Caco-2 (cell line): Measurements from ENCODE around the gene HEATR3. TPM values are rescaled to one million over a fixed set of nuclear protein-coding genes. Genes with fewer than 3 reads are reported as not detected.
A peak's percentile ranks its signal among the peaks of the same experiment; 100 is the strongest.

Experiments
- BruUV-seq: library from RNA; stranded (reverse); fragments of 400-500 nt; replicated peaks from 2 replicates; lab custom pipeline; 2021; lab: Mats Ljungman, UMichigan
- CTCF ChIA-PET: fragments of 300-600 bp; sonication (Branson Sonifier 250); formaldehyde crosslinking; loops from one replicate; lab custom pipeline; 2022; ENCODE audit warnings: antibody characterized with exemption; lab: Charles Lee
- POLR2A ChIA-PET: fragments of 300-600 bp; sonication (Branson Sonifier 250); formaldehyde crosslinking; loops from one replicate; lab custom pipeline; 2022; ENCODE audit warnings: antibody characterized with exemption; lab: Charles Lee
- DNase-seq, 2 experiments: peaks; one replicate each; pipeline versions ENCODE4 v3.0.0 to v3.0.0-alpha.2; 2020 to 2022
- H3K27me3 ChIP-seq: replicated peaks from 2 replicates; pipeline ENCODE4 v1.6.0; 2011; ENCODE audit warnings: low read length; ENCODE audit not compliant: control insufficient read depth, insufficient read depth
- H3K36me3 ChIP-seq: 2 replicates; pipeline ENCODE4 v1.5.1; 2011; ENCODE audit warnings: low read length; ENCODE audit not compliant: control insufficient read depth, insufficient read depth
- H3K4me1 ChIP-seq: fragments of 250-450 bp; sonication (Bioruptor Pico); 2 replicates; pipeline ENCODE4 v1.5.1; 2020; ENCODE audit warnings: mild to moderate bottlenecking
- H3K4me3 ChIP-seq: 2 replicates; pipeline ENCODE4 v1.5.1; 2011; ENCODE audit warnings: low read depth, mild to moderate bottlenecking, control low read depth, low read length
- H3K9me3 ChIP-seq: fragments of 250-450 bp; sonication (Bioruptor Pico); 2 replicates; pipeline ENCODE4 v1.5.1; 2020; ENCODE audit warnings: mild to moderate bottlenecking, moderate library complexity
- H3K27ac Mint-ChIP-seq: one replicate; pipeline ENCODE4 v1.8.0; 2022; ENCODE audit warnings: mixed read lengths; ENCODE audit not compliant: unreplicated experiment
- H3K27me3 Mint-ChIP-seq: one replicate; pipeline ENCODE4 v1.8.0; 2022; ENCODE audit warnings: mixed read lengths; ENCODE audit not compliant: insufficient read depth, unreplicated experiment
- H3K36me3 Mint-ChIP-seq: one replicate; pipeline ENCODE4 v1.8.0; 2022; ENCODE audit warnings: mild to moderate bottlenecking, mixed read lengths; ENCODE audit not compliant: insufficient read depth, unreplicated experiment
- H3K4me1 Mint-ChIP-seq: one replicate; pipeline ENCODE4 v1.8.0; 2022; ENCODE audit warnings: low read depth, mixed read lengths; ENCODE audit not compliant: unreplicated experiment
- H3K4me3 Mint-ChIP-seq: one replicate; pipeline ENCODE4 v1.8.0; 2022; ENCODE audit warnings: mild to moderate bottlenecking, moderate library complexity, mixed read lengths; ENCODE audit not compliant: unreplicated experiment
- H3K9me3 Mint-ChIP-seq: one replicate; pipeline ENCODE4 v1.8.0; 2022; ENCODE audit warnings: mixed read lengths; ENCODE audit not compliant: unreplicated experiment
- intact Hi-C: fragments of 100-400 bp; cut with micrococcal nuclease; formaldehyde crosslinking; loops from one replicate; pipeline ENCODE4 v1.10.0; 2022; ENCODE audit not compliant: unreplicated experiment
- total RNA-seq: library from RNA; stranded (reverse); gene quantifications from 2 replicates; pipeline ENCODE4 v1.2.3, GENCODE V29; 2022
- TF ChIP-seq, protein P1 (sequence below), 2 experiments: fragments of 200-600 bp in 1 of 2; IDR thresholded peaks; 1 replicate in 1 of 2; 2 replicates in 1 of 2; pipeline versions ENCODE4 v1.5.1 to v1.8.0; 2011 to 2022; ENCODE audit warnings: antibody characterized with exemption in 1 of 2, control low read depth in 1 of 2, inconsistent platforms in 1 of 2, low read depth in 1 of 2, low read length in 1 of 2, mild to moderate bottlenecking in 1 of 2, moderate library complexity in 1 of 2; ENCODE audit not compliant: insufficient read depth in 1 of 2, severe bottlenecking in 1 of 2, unreplicated experiment in 1 of 2

The HEATR3 gene
- total RNA-seq, 1 experiment from 2014 or later = 41.6 TPM

GRCh38 chr16:50023641-50024040 is 42.1 kb upstream of the HEATR3 start:
- TF ChIP-seq, protein P1, sequence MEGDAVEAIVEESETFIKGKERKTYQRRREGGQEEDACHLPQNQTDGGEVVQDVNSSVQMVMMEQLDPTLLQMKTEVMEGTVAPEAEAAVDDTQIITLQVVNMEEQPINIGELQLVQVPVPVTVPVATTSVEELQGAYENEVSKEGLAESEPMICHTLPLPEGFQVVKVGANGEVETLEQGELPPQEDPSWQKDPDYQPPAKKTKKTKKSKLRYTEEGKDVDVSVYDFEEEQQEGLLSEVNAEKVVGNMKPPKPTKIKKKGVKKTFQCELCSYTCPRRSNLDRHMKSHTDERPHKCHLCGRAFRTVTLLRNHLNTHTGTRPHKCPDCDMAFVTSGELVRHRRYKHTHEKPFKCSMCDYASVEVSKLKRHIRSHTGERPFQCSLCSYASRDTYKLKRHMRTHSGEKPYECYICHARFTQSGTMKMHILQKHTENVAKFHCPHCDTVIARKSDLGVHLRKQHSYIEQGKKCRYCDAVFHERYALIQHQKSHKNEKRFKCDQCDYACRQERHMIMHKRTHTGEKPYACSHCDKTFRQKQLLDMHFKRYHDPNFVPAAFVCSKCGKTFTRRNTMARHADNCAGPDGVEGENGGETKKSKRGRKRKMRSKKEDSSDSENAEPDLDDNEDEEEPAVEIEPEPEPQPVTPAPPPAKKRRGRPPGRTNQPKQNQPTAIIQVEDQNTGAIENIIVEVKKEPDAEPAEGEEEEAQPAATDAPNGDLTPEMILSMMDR (IDR thresholded peaks at IDR 0.05; ENCODE audit: insufficient read depth in 1 of 2, low read depth in 1 of 2, low read length in 1 of 2, severe bottlenecking in 1 of 2, unreplicated experiment in 1 of 2) = no peak
- no peak for DNase-seq
- Mint-ChIP-seq H3K27me3 (peaks cover 2% of the 10 kb centered on the region), H3K36me3 (peaks cover 12% of the 10 kb centered on the region), H3K4me3 (no peak overlapping the region), H3K9me3 (no peaks in the 10 kb centered on the region), H3K27ac (no peak overlapping the region), H3K4me1 (peaks cover 12% of the 10 kb centered on the region)
- Histone ChIP-seq H3K27me3 (no peaks in the 10 kb centered on the region), H3K9me3 (no peaks in the 10 kb centered on the region), H3K4me1 (peaks cover 12% of the 10 kb centered on the region), H3K4me3 (no peak overlapping the region), H3K36me3 (no peaks in the 10 kb centered on the region)
- BruUV-seq = no TSS peak
- ChIA-PET CTCF (interaction anchor here (2.6 kb wide), 1 partner anchor 187 kb away, joined by 125 read pairs; no protein-coding TSS in a partner anchor), POLR2A (no interaction called here)
- intact Hi-C loops = loop anchor here (5.0 to 10.0 kb wide), 2 partner anchors 66 to 301 kb away; no protein-coding TSS in a partner anchor

GRCh38 chr16:50024207-50024606 is 41.6 kb upstream of the HEATR3 start:
- TF ChIP-seq, protein P1 (IDR thresholded peaks at IDR 0.05; ENCODE audit: insufficient read depth in 1 of 2, low read depth in 1 of 2, low read length in 1 of 2, severe bottlenecking in 1 of 2, unreplicated experiment in 1 of 2) = no peak
- H3K4me3 ChIP-seq = no peak overlapping the region; the same call in 1 of the 2 replicates
- intact Hi-C loops = loop anchor here (5.0 to 10.0 kb wide), 2 partner anchors 67 to 301 kb away; no protein-coding TSS in a partner anchor
- ChIA-PET CTCF (interaction anchor here (1.2 to 2.6 kb wide), 14 partner anchors 12 to 641 kb away, joined by 3 to 125 read pairs (median 8); partner anchors contain the start of gene HEATR3), POLR2A (interaction anchor here (2.2 kb wide), 1 partner anchor 42 kb away, joined by 18 read pairs; the partner anchor contains the start of gene HEATR3)
- Mint-ChIP-seq H3K4me3 (peak overlapping the region; percentile 97), H3K27ac (no peak overlapping the region), H3K36me3 (peaks cover 12% of the 10 kb centered on the region), H3K9me3 (no peaks in the 10 kb centered on the region), H3K4me1 (peaks cover 12% of the 10 kb centered on the region), H3K27me3 (peaks cover 2% of the 10 kb centered on the region)
- no peaks in the 10 kb centered on the region for H3K9me3 ChIP-seq
- no peak for DNase-seq
- H3K27me3 ChIP-seq = no peaks in the 10 kb centered on the region
- BruUV-seq = no TSS peak
- peaks cover 12% of the 10 kb centered on the region for H3K4me1 ChIP-seq
- H3K36me3 ChIP-seq = no peaks in the 10 kb centered on the region

GRCh38 chr16:50024684-50025536 is 40.9 kb upstream of the HEATR3 start, which contains the start of gene CNEP1R1:
TSS of gene CNEP1R1 (plus strand) at chr16:50025225. CDS start at chr16:50025316, 91 bp downstream.
- Mint-ChIP-seq H3K4me1 (peaks cover 12% of the 10 kb centered on the region), H3K4me3 (peak within 1 kb of the TSS; percentile 97), H3K9me3 (no peaks in the 10 kb centered on the region), H3K27me3 (peaks cover 2% of the 10 kb centered on the region), H3K36me3 (peaks cover 19% of the 10 kb centered on the region), H3K27ac (peak within 1 kb of the TSS; percentile 75)
- H3K9me3 ChIP-seq = no peaks in the 10 kb centered on the region
- H3K4me1 ChIP-seq = peaks cover 12% of the 10 kb centered on the region
- TF ChIP-seq, protein P1 (IDR thresholded peaks at IDR 0.05; ENCODE audit: insufficient read depth in 1 of 2, low read depth in 1 of 2, low read length in 1 of 2, severe bottlenecking in 1 of 2, unreplicated experiment in 1 of 2) = peak; percentile 98 to 100
- ChIA-PET POLR2A (interaction anchor here (0.6 to 2.2 kb wide), 5 partner anchors 15 to 186 kb away, joined by 3 to 18 read pairs (median 3); partner anchors contain the start of gene HEATR3), CTCF (interaction anchor here (0.5 to 2.6 kb wide), 45 partner anchors 9 to 781 kb away, joined by 3 to 125 read pairs (median 4); partner anchors contain the start of genes ADCY7, CYLD and HEATR3)
- H3K27me3 ChIP-seq = no peaks in the 10 kb centered on the region
- peak; percentile 97 to 98 for DNase-seq
- H3K36me3 ChIP-seq = no peaks in the 10 kb centered on the region; the same call in 1 of the 2 replicates
- intact Hi-C loops = loop anchor here (1.0 to 10.0 kb wide), 6 partner anchors 10 to 300 kb away; no protein-coding TSS in a partner anchor
- peak within 1 kb of the TSS; percentile 82 for H3K4me3 ChIP-seq
- no TSS peak for BruUV-seq
